GM12891 (cell line): ENCODE data around the gene OSTN.
A peak's percentile ranks its signal among the peaks of the same experiment; 100 is the strongest.

ENCODE experiments used
- POLR2A ChIP-seq: IDR thresholded peaks from 2 replicates; pipeline ENCODE4 v1.6.1; 2011; ENCODE audit warnings: low read depth, low read length, control low read depth
- POLR2AphosphoS5 ChIP-seq: IDR thresholded peaks from 2 replicates; pipeline ENCODE4 v1.6.1; 2011; ENCODE audit warnings: low read depth, low read length, control low read depth
- POU2F2 ChIP-seq: IDR thresholded peaks from 2 replicates; pipeline ENCODE4 v1.6.1; 2011; ENCODE audit warnings: low read depth, mild to moderate bottlenecking, control low read depth, low read length, moderate library complexity
- SPI1 ChIP-seq: IDR thresholded peaks from 2 replicates; pipeline ENCODE4 v1.6.1; 2011; ENCODE audit warnings: low read depth, low read length, control low read depth
- TAF1 ChIP-seq: IDR thresholded peaks from 2 replicates; pipeline ENCODE4 v1.6.1; 2011; ENCODE audit warnings: low read depth, low read length, control low read depth

GRCh38 chr3:191253089-191253799, 54.2 kb downstream of the OSTN start:
- no peak; the same call in 1 of the 2 replicates for TF ChIP-seq TAF1
- no peak for TF ChIP-seq POLR2AphosphoS5
- TF ChIP-seq POLR2A = no peak
- TF ChIP-seq SPI1 = peak; percentile 27; the same call in 1 of the 2 replicates
- TF ChIP-seq POU2F2 = no peak
